GM18519 (cell line): Measurements from ENCODE around the gene ARSI.

Experiments used
- ATAC-seq: cut with Tn5 transposase; IDR thresholded peaks from one replicate; pipeline ENCODE4 v1.9.1; 2021; ENCODE audit warnings: mild to moderate bottlenecking, moderate library complexity; ENCODE audit not compliant: unreplicated experiment, low FRiP score

Gene ARSI

DNA sequence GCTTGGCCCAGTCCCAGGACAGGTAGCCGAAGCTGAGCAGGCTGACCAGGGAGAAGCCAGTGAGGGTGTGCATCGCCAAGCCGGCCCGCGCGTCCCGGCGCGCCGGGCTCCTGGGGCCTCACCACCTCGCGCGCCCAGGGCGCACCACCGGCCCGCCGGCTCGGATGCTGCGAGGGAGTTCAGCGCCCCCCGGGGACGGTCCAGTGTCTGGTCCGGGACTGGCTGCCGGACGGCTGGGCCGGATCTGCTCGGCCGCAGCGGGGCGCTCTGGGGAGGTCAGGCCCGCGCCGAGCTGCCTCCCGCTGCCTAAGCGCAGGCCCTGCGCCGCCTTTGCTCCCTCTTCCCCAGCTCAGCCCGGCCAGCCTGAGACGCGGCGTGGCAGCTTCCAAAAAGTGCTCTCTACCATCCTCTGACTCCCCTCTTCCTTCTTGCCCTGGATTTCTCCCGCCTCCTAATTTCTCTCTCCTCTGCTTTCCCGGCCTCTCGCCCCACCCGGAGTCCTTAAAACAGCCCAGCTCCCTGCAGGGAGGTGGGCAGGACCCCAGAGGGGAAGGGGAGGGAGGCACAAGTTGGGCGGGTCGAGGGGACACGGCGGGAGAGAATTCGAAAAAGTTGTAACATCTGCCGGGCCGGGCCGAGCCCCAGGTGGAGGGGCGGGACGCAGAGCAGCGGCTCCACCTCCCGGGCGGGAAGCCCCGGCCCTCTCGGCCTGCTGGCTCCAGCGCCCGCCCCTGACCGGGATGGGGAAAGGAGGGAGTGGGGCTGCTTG is at the start of gene ARSI:
Gene ARSI (minus strand): TSS at position 605 of the 769 bp plus-strand sequence. CDS start 532 bp downstream, at position 73.
- ATAC-seq = no peak

DNA sequence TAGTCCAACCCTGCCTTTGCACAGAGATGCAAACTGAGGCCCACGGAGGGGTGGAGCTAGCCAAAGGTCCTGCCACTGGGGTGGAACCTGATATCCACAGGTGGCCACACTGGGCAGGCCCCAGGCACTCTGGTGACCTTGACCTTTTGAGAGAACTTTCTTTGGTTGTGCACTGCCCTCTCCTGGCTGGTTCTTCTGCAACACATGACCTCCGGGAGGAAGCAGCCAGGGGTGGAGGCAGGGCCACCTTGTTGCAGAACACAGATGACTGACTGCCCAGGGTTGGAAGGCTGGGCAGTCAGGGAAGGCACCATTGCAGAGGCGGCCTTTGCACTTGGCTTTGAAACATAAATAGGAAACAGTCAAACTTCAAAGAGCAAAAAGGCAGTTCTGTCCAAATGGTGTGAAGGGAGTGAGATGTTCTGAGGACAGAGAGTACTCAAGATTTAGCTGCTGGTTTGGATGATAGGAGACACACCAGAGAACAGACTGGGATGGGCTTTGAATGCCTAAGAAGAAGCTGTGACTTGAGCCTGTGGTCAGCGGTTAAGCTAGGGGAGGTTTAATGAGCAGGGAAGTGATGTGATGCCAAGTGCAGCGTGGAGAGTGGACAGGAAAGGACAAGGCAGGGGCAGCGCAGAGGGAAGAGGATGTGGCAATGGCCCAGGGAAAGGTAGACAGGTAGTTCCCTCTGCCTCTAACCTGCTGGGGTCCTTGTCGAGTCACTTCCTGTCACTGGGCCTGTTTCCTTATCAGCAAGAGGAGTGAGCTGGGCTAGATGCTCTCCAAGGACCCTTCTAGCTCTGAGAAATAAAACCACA is 48.0 kb upstream of the ARSI start:
- ATAC-seq = peak; percentile 55

DNA sequence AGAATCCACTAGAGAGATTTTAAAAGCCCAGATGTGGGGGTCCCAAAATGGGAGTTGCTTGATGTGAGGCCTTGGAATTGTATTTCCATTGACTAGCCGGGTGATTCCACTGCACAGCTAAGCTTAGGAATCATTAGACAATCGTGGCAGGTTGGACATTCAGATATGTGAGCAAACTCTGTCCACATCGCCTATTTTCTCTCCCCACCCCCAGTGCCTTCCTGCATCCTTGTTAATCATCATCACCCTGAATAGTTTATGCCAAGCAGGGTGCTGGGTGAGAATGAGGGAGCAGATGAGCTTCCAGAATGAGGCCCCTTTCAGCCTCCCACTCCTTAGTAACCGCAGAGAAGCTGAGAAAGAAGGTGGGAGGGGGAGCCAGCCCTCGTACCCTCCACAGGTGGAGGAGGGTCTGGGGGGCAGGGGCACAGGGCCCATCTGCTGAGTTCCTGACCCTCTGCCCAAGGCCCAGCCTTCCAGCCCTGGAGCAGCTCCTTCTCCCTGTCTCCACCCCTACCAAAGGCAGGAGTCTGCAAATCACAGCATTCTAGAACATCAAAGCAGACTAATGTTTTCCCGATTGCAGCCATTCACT is 47.1 kb upstream of the ARSI start:
- ATAC-seq = no peak

DNA sequence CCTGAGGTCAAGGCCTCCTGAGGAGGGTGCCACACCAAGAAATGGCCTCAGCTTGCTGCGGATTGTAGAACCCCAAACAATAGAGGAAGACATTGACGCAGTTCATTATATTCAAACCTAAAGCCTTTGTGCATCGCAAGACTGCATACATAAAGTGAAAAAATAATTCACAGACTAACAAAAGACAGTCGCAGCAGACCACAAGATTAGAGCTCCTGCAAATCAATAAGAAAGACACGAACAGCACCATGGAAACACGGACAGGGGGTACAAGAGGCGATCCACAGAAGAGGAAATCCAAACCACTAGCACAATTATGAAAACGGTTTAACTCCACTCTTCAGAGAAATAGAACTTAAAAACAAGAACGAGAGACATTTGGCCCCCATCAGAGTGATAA is 44.7 kb upstream of the ARSI start:
- no peak for ATAC-seq

DNA sequence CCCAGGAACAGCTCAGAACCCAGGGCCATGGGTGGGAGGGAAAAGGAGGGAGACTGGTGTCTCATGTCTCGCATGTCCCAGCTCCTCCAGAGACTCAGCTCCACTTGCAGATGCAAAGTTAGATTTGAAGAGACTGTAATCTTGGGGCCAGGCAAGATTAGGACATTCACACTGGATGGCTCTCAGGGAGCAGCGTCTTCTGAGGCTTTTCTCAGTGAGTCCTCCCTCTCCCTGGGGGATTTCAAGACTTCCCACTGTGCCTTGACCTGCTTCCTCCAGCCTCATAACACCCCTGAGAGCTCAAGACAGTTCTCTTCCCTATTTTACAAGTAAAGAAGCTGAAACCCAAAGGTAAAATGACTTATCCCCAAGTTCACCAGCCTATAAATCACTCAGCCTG is 44.3 kb upstream of the ARSI start:
- ATAC-seq = no peak

DNA sequence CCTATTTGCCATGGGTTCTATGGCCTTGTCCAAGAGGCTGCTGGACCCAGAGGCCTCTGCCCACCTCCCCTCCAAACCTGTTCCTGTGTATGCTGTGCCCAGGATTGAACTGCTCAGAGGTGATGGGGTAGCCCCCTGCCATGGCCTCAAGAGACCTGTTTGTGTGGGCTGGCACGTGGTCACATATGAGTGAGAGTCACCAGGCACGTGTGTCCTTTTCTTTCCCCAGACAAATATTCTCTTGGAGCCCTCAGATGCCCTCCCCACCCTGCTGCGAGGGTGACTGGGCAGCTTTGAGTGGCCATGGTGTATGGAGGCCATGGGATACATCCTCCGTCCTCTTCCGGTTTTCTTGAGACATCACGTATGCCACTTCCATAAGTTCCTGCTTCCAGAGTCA is 43.9 kb upstream of the ARSI start:
- ATAC-seq = no peak

DNA sequence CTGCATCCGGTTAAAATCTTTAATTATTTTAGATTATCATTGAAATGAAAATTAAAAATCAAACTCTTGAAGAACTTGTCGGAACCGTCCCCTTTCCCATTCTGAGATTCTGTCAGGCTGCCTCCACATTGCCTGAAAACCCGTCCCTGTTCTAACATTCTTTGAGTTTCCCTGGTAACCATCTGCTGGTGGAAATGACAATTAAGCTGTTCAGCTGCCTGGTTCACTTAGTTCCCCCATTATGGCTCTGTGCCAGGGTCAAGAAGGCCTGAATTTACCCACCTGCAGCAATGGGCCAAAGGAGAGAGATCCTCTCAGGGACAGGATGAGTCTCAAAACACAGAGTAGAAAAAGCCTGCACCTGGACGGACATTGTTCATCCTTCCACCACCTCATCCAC is 43.0 kb upstream of the ARSI start:
- ATAC-seq = no peak

DNA sequence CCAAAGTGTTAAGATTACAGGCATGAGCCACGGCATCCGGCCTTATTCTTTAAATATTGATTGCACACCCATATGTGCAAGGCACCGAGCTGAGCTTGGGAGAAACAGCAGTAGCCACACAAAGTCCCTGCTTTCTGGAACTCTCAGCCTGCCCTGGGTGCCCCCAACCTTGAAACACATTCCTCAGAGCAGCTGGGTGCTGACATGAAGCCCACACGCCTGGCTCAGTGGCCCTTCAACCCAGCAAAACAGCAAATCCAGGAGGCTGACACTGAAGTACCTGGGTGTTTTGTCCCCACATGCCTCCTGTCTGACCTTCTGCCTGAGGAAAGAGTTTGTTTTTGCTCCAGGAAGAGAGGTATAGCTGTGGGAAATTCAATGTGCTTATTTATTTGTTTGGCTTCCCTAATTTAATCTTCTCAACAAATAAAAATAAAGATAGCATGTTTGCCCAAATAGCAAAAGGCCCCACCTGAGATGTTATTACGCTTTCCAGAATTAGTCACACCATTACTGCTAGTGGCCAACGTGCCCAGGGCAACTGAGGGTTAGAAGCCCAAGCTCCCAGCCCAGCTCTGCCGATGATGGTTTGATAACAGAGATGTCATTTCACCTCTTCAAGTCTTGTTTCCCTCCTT is 41.4 kb upstream of the ARSI start:
- ATAC-seq = no peak

DNA sequence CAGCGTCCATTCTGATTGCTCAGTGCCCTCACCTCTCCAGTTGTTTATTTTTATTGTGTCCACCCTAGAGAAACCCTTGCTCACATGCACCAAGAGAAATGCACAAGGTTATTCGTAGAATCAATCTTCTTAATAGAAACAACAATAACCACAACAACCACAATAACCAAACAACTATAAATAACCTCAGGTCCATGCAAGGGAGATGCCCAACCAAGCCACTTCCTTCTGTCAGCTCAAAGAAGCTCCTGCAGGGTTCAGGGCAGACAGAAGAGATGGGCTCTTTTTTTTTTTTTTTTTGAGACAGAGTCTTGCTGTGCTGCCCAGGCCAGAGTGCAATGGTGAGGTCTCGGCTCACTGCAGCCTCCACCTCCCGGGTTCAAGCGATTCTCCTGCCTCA is 39.9 kb upstream of the ARSI start:
- ATAC-seq = no peak

DNA sequence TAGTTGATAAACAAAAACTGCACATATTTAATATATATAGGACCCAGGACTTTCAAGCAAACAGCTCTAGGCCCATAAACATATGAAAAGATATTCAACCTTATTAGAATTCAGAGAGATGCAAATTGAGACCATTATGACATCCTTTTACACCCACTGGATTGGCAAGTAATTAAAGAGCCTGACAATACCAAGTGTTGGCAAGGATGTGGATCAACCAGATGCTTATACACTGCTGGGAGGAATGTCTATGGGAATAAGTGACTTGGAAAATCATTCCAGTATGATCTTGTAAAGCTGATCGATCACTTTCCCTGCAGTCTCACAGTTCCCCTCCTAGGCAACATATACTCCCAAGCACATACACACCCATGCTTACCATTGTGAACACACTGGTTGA is 39.3 kb upstream of the ARSI start:
- ATAC-seq = no peak

DNA sequence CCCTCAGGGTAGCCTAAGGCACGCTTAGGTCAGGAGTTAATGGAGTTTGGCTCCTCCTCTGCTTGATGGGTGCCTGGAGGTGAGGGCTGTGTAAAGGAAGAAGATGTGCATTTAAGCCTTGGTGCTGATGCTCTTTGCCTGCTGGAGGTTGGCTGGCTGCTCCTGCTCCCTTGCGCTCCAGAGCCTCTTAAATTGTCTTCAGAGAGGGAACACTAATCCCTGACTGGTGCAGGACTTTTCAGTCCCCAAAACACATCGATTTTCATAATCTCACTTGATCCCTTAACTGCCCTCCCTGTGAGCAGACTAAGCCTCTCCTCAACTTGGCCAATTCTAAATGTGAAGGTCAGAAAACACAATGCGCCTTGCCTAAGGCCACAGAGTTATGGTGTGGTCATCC is 38.6 kb upstream of the ARSI start:
- no peak for ATAC-seq

DNA sequence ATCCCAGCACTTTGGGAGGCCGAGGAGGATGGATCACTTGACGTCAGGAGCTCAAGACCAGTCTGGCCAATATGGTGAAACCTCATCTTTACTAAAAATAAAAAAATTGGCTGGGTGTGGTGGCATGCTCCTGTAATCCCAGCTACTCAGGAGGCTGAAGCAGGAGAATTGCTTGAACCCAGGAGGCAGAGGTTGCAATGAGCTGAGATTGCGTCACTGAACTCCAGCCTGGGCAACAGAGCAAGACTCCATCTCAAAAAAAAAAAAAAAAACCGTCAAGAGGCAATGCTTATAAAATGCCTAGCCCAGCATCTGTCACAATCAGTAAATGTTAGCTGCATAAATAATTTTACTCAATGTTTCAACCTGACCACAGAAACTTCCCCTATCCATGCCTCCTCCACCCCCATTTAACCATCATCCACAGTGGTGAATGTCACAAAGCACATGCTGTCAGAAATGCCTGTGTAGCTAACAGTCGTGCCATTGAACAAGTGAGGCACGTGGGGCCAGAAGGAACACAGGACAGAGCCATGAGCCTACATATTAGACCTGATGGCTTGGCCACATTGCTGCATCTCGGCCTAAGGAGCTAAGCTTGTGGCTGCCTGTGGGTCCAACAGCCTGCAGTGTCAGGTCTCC is 38.0 kb upstream of the ARSI start:
- no peak for ATAC-seq

DNA sequence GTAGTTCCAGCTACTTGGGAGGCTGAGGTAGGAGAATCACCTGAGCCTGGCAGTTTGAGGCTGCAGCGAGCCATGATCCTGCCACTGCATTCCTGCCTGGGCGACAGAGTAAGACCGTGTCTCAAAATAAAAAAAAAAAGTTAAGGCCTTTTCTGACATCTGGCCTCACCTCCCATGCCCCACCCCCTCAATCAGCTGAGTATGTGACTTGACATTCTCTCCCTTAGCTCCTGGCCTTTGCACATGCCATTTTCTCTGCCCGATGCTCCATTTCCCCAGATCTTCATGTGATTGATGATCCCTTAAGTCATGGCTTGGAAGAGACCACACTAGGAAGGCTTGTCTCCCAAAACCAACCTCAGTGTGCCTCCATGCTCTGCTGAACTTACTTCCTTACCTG is 37.1 kb upstream of the ARSI start:
- no peak for ATAC-seq

DNA sequence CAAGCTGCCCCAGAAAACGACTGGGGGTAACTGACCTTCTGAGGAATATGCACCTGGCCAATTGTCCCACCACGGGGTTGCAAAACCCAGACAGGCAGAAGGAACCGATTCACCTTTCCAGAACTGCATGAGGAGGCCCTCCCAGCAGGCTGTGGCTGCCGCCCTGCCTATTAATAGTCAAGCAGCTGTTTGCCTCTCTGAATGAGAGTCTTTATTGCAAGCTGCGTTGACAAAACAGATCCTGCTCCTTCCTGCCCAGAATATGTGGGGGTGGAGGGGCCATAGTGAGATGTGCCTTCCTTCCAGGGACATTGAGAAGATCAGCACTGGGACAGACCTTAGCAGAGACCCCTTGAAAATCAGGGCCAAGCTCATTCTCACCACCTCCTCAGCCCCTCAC is 36.5 kb upstream of the ARSI start:
- ATAC-seq = no peak

DNA sequence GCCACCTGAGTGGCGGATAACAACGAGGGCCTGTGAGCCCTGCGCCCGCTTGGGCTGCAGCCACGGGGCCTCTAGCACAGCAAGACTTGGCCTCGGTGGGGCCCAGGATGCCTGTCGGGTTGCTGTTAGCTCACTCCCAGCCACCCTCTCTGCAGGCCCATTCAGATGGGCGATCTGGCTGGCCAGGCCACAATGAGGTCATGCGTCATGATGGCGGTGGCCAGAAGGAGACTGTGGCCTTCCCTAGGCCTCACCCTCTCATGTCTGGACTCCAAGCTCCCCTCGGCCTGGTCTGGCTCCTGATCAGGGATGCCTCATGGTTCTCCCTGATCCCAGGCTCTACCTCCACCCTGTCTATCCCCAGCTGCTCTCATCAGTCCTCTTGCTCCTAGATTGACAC is 35.8 kb upstream of the ARSI start:
- ATAC-seq = no peak

DNA sequence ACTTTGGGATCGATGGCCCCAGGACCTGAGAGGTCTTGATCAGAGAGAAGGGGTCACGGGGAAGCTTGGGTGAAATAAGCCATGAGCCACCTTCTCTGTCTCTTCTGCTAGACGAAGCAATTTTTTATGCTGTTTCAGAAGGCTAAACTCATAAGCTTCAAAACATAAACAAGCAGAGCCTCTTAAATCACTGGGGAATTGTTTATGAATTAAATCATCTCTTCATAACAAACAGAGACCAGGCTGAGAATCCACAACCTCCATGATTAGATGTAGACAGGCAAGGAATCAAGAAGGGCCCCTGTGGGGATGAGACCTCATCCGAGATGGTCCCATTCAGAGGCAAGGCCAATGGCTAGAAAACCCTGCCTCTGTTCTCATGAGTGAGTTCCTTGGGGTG is 33.1 kb upstream of the ARSI start:
- no peak for ATAC-seq

DNA sequence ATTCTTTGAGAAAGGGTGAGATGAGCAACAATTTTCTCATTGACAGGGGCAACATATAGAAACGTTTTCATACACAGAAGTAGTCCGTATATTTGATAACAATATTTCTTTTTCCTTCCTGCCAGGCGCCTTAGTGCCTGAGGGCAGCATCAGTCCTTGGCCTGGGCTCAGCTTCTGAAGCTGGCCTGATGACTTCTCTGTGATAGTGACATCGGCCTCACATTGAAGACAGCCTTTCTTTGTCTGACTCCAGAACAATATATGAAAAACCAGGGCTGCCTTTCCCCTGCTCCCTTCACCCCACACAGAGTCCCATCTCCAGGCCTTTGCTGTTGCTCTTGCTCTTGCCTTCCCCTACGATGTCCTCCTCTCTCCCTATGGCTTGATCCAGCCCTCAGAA is 30.7 kb upstream of the ARSI start:
- no peak for ATAC-seq

DNA sequence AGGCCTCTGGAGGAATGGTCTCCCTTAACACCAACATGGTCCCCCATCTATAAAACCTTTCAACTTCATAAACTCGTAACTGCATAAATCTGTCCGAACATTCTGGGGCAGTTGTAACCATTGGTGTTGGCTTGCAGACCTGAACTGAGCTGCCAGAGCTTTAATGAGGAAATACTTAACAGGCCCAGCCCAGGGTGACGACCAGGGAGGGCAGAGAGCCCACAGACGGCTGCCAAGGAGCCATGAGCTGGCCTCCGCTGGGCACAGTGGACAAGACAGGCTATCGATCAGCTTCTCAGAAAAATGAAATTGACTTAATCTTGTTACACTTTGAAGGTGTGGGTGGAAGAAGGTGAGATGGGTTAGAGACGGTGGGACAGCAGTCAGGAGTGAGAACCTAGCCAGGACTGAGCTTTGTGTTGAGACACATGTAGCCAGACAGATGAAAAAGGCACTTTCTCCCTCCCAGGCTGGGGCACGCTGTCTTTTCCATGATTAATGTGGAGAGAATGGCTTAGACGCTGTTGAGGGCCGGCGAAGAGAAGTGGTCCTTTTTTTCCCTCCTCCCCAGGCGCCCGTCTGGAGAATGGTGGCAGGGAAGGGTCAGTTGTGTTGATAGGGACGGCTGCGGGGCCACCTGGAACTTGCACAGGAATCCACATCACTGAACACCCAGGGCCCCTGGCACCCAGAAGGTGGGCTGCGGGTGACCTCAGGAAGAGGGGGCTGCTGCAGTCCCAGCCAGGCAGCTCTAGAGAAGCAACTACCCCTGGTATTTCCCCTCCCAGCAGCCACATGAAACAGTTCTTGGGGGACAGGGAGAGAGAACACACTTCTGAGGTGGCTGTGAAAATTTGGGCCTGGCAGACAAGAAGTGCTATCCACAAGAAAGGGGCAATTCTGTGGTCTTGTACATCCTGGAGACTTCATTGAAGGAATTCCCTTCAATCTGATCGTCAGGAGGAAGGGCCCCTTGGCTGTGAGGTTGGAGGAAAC is 27.5 kb upstream of the ARSI start:
- no peak for ATAC-seq

DNA sequence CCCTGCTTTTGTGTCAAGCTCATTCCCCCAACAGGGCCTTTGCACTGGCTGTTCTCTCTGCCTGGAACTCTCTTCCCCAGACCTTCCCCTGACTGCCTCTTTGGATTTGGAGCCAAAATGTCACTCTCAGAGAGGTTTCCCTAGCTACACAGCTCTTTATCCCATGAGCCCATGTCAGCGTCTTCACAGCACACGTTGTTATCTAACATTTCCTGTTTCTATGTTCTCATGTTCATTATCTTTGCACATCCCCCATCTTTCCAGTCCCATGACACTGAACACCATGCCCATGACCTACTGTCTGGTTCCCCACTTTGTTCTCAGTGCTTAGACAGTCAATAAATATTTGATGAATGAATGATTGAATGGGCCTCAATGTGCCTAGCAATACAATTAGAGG is 26.3 kb upstream of the ARSI start:
- ATAC-seq = no peak
